GM18858 (cell line): ENCODE results near the gene ELF1.
"Not testable (repeated sequence)": the region's sequence is repeated elsewhere in the genome, so short reads cannot be mapped to it uniquely, and the experiment has no call there.

Source experiments
- ATAC-seq: cut with Tn5 transposase; IDR thresholded peaks from one replicate; pipeline ENCODE4 v1.9.1; 2021; ENCODE audit not compliant: unreplicated experiment

The ELF1 gene

GRCh38 chr13:41042419-41042818 lies 23.3 kb upstream of the ELF1 start:
- ATAC-seq: not testable (repeated sequence)

DNA sequence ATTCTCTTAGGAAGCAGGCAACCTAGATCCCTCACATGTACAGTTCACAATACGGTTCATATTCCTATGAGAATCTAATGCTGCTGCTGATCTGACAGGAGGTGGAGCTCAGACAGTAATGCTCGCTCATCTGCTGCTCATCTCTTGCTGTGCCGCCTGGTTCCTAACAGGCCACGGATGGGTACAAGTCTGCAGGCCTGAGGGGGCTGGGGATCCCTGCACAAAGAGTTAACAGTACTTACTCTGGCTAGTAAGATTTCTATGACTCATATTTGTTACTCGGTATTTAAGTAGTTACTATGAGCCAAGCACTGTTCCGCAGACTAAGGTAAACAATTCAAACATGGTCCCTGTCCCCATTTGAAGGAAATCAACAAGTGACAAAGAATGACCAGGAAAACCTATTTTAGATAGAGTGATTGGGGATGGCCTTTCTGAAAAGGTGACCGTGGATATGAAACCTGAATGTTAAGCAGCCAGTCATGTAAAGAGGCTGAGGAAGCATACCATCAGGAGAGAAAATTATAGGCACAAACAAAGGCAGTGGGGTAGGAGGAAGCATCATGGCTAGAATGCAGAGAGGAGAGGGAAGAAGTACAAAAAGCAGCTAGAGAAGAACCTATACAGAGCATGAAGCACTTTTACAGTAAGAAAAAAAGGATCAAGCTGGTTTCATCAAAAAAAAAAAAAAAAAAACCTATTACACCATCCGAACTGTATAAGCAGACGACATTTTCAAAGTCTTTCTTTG lies 21.6 kb upstream of the ELF1 start:
- no peak for ATAC-seq

- ATAC-seq: no peak
Measured at GRCh38 chr13:41039746-41040145, 20.6 kb upstream of the ELF1 start.

DNA sequence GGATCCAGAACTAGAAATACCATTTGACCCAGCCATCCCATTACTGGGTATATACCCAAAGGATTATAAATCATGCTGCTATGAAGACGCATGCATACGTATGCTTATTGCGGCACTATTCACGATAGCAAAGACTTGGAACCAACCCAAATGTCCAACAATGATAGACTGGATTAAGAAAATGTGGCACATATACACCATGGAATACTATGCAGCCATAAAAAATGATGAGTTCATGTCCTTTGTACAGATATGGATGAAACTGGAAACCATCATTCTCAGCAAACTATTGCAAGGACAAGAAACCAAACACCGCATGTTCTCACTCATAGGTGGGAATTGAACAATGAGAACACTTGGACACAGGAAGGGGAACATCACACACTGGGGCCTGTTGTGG lies 17.4 kb upstream of the ELF1 start:
- ATAC-seq: not testable (repeated sequence)

- no peak for ATAC-seq
Measured at GRCh38 chr13:41034881-41035280, 15.8 kb upstream of the ELF1 start.

DNA sequence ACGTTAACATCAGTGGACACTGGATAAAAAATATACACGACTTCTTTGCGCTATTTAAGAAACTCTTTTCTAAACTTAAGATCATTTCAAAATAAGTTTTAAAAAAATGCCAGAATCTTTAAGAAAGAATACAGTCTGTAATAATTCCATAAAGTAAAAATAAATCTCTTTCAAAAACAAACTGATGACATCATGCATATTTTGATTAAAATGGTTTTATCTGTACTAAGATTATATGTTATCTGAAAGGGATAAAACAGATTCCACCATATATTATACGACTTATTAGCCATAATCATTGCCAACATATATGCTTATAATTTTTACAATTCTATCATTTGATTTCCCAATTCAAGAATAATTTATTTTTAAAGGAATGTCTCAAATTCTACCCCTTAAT lies 15.3 kb upstream of the ELF1 start:
- no peak for ATAC-seq

DNA sequence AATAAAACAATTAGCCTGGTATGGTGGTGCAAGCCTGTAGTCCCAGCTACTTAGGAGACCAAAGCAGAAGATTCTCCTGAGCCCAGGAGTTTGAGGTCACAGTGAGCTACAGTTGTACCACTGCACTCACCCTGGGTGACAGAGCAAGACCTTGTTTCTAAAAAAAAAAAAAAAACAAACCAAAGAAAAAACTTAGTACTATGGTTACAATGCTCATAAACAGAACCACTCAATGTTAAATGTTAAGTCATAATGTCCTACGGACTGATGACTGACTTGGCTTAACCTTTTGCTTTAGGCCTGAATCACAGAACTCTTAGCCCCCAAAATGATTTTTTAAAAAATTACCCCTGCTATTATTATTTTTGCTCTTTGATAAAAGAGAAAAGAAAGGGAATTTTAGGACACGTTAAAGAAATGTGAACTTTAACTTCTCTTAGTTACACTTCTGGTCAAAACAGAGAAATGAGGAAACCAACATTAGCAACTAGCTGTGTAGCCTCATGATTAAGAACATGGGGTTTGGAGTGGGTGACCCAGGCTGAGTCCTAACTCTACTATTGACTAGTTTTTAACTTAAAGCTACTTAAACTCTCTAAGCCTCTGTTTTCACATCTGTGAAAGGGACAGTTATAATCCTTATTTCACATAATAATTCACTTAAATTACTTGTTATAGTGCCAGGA lies 13.7 kb upstream of the ELF1 start:
- no peak for ATAC-seq

DNA sequence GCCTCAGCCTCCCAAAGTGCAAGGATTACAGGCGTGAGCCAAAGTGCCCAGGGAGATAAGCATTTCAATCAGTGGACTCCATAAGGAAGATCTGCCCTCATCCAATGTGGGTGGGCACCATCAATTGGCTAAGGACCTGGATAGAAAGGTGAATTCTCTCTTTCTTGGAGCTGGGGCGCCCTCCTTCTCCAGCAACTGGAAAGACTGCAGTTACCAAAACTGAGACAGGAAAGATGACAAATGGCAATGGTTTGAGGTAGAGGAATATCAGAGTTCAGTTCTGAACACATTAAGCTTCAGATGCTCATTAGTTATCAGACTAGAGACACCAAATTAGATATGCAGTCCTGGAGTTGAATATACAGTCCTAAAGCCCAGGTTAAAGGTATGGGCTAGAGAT lies 10.5 kb upstream of the ELF1 start:
- no peak for ATAC-seq

GRCh38 chr13:41028051-41028450 lies 8.9 kb upstream of the ELF1 start:
- no peak for ATAC-seq

- no peak for ATAC-seq
Measured at GRCh38 chr13:41026788-41027187, 7.7 kb upstream of the ELF1 start.

- no peak for ATAC-seq
Measured at GRCh38 chr13:41025518-41025917, 6.4 kb upstream of the ELF1 start.

DNA sequence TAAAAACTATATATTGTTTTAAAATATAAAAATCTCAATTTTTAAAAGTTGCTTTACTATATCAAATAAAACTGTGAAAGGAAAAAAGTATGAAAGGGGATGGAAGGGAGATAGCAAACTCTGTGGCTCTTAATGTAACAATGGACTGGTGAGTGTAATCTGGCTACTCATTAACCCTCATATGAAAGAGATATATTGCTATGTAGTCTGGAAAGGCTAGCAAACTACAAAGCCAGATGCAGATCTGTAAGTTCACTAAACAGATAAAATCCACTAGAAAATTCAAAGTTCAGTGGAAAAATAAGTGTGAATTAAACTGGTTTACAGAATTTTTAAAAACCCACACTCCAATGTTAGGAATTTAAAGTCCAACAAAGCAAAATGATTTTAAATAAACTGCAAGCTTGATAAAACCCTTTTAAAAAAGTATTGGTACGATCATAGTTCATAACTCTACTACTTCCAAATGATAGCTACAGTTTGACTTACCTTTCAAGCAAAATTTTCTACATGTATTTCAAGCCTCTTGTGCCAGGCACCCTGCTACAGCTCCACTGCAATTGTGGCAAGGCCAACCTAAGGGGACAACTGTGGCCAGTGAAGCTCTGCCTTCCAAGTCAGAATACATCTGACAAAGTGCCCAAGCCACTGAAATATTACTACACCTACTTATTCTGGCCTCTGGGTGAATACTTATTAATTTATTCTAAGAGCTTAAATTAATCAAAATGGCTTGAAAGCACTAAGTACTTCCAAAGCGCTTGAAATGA lies 647 bp upstream of the ELF1 start:
- ATAC-seq: no peak

GRCh38 chr13:41018602-41018948 lies 541 bp downstream of the ELF1 start:
- ATAC-seq: no peak

- ATAC-seq: no peak
Measured at GRCh38 chr13:41017817-41018601, 1.1 kb downstream of the ELF1 start.

DNA sequence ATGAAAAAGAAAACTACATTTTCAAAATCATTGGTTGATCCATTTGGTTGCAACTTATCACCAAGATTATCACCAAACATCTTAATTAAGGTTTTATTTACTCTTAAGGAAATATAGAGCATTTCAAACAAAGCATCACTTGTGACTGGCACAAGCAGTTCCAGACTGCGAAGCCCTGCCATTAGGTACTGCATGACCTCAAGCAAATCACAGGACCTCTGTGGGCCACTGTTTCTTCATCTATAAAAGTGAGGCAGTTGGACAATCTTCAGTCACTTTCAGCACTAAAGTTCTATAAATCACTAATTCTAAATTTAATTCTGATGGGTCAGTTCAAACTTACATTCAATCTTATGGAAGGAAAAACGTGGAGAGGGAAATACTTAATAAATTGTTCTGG lies 2.0 kb downstream of the ELF1 start:
- no peak for ATAC-seq

GRCh38 chr13:41015920-41016319 lies 3.2 kb downstream of the ELF1 start:
- ATAC-seq: no peak

GRCh38 chr13:41013835-41014234 lies 5.3 kb downstream of the ELF1 start:
- no peak for ATAC-seq

- no peak for ATAC-seq
Measured at GRCh38 chr13:41012536-41012935, 6.6 kb downstream of the ELF1 start.

GRCh38 chr13:41011382-41011956 lies 7.6 kb downstream of the ELF1 start:
- ATAC-seq: no peak

DNA sequence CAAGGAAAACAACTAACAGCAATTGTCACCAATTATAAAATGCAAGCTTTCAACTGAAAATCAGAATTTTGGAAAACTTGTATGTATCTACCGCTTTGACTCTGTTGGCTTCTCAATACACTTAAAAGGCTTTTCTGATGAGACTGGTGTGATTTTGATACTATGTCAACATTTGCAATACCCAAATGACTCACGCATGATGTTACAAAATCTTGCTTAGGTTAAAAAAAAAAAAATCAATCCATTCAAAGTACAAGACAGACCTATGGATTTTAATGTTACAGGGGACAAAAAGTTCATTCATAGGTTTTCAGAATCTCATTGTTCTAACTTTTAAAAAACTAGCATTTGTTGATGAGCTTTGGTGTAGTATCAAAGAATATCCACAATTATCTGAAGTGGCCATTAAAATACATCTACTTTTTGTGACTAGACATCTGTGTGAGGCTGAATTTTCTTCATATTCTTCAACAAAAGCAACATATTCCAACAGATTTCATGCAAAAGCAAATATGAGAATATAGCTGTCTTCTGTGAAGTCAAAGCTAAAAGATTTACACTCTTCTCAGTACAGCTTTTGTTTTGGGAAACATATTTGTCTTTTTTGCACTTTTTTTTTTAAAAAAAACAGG lies 10.7 kb downstream of the ELF1 start:
- peak; percentile 31 for ATAC-seq
